Mesodermal cell (in vitro differentiated cells): Measurements from ENCODE around the gene ATXN1.
A peak's percentile ranks its signal among the peaks of the same experiment; 100 is the strongest.
"Not testable (repeated sequence)": the region's sequence is repeated elsewhere in the genome, so short reads cannot be mapped to it uniquely, and the experiment has no call there.

Experiments
- H3K27ac ChIP-seq: 2 replicates; pipeline ENCODE4 v1.7.0; 2013; ENCODE audit warnings: mild to moderate bottlenecking, low read depth, low read length, moderate library complexity; ENCODE audit not compliant: severe bottlenecking
- H3K36me3 ChIP-seq: 2 replicates; pipeline ENCODE4 v1.7.1; 2013; ENCODE audit warnings: mild to moderate bottlenecking, low read length, moderate library complexity; ENCODE audit not compliant: control insufficient read depth, insufficient read depth
- H3K4me1 ChIP-seq: one replicate; pipeline ENCODE4 v1.7.1; 2013; ENCODE audit warnings: mild to moderate bottlenecking, low read length; ENCODE audit not compliant: insufficient read depth, control insufficient read depth, poor library complexity, severe bottlenecking
- H3K4me3 ChIP-seq: 2 replicates; pipeline ENCODE4 v1.7.0; 2013; ENCODE audit warnings: low read length, control low read depth, mild to moderate bottlenecking; ENCODE audit not compliant: insufficient read depth, poor library complexity, severe bottlenecking; ENCODE audit errors: extremely low read depth
- H3K9me3 ChIP-seq: 2 replicates; pipeline ENCODE4 v1.7.1; 2013; ENCODE audit warnings: mild to moderate bottlenecking, low read length, moderate library complexity; ENCODE audit not compliant: control insufficient read depth
- WGBS, 2 experiments: methylation state at CpG; one replicate each; pipeline ENCODE4 v1.1.5; 2013; ENCODE audit warnings: missing lambda C conversion rate in 2 of 2; ENCODE audit not compliant: insufficient coverage in 2 of 2; 5-methylcytosine and 5-hydroxymethylcytosine counted together

ATXN1 gene

DNA sequence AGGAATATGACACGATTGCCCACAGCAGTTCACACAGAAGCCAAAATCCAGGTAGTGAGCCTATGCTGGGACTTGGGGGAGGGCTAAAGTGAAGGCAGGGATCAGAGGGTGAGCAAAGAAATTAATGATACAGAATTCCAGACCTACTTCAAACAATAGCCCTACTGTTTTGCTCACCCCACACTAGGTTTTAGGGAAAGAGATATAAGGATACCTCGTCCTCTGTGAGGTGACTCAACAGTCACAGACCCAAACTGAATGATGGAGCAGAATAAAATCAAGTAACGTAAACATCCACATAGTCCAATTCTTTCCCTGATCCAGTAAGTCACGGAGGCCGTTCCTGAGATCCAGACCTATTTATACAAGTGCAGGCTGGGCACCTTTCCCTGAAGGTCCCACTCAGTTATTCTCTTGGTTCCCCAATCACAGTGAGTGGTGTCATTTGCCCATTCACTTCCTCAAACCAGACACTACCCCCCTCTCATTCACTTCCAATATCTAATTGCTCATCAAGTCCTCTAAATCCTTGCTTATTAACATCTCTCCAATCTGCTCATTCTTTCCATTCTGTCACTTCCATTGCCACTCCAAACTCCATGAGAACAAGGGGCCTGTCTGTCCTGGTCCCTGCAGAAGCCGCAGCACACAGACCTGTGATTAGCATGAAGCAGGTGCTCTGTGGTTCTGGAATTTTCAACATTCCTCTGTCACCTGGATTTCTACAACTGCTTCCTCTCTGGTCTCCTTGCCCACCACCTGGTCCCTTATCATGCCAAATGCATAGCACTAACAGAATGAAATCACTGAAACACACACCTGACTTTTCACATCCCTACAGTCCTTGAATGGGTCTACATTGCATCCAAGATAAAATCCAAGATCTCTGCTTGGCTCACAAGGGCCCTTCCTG lies 55.9 kb downstream of the ATXN1 start:
- Histone ChIP-seq H3K9me3 (no peaks in the 10 kb centered on the region), H3K4me1 (peaks cover 27% of the 10 kb centered on the region), H3K27ac (peak overlapping the region; percentile 80), H3K36me3 (no peaks in the 10 kb centered on the region), H3K4me3 (no peak overlapping the region)
- WGBS, 2 experiments: 93 to 94% methylated on average over 5 of the region's 6 CpGs

DNA sequence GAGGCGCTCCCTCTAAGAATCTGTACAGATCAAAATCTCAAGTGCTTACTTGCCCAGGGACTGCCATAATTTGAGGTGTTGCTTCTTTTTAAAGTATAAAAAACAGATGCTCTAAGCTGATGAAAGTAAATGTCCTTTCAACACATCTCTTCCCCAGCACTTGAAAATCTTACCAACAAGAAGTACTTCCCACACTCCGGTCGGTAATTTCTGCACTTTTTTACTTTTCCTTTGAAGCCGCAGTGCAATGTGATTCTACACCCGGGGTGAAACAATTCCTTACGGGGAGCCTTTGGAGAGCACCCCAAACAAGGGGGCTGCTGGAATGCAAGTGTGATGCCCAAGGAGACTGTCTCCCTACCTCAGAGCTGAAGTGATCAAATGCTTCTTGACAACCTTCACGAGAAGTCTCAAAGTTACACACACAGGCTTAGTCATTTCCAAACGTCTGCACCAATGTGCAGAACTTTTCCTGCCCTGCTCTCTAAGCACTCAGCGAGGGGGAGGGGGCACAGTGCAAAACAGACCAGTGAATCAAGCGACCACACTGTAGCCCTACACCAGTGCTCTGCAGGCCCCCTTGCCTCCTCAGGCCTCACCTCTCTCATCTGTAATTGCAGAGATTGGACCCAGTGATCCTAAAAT lies 56.7 kb downstream of the ATXN1 start:
- H3K27ac ChIP-seq: peak overlapping the region; percentile 80
- WGBS, 2 experiments: 83 to 87% methylated on average over 9 of the region's 10 CpGs
- H3K36me3 ChIP-seq: no peaks in the 10 kb centered on the region
- H3K4me3 ChIP-seq: no peak overlapping the region
- H3K9me3 ChIP-seq: no peaks in the 10 kb centered on the region
- peaks cover 35% of the 10 kb centered on the region for H3K4me1 ChIP-seq

- not testable (repeated sequence) for H3K4me3 ChIP-seq, H3K36me3 ChIP-seq, H3K9me3 ChIP-seq, H3K27ac ChIP-seq
- peaks cover 45% of the 10 kb centered on the region for H3K4me1 ChIP-seq
- no CpG with 5 or more reads among the region's 6 CpGs for WGBS, 2 experiments
Measured at GRCh38 chr6:16702627-16703378, 58.5 kb downstream of the ATXN1 start.

DNA sequence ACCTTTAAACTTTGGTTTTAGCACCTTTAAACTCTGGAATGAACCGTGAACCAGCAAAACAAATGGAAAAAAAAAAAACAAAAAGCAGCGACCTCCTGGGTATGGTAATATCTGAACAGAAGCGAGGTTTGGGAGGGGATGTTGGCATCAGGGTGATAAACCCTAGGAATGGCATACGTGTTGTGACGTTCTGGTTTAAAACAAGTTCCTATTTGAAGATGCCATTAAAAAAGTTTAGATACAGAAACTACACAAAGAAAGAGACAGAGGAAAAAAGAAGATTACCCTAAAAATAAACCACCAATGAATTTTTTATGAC lies 60.4 kb downstream of the ATXN1 start:
- Histone ChIP-seq H3K27ac (peak overlapping the region; percentile 62), H3K36me3 (no peaks in the 10 kb centered on the region), H3K4me3 (no peak overlapping the region), H3K4me1 (peaks cover 52% of the 10 kb centered on the region), H3K9me3 (no peaks in the 10 kb centered on the region)
- 82 to 100% methylated on average over 2 to 3 of the region's 5 CpGs for WGBS, 2 experiments

DNA sequence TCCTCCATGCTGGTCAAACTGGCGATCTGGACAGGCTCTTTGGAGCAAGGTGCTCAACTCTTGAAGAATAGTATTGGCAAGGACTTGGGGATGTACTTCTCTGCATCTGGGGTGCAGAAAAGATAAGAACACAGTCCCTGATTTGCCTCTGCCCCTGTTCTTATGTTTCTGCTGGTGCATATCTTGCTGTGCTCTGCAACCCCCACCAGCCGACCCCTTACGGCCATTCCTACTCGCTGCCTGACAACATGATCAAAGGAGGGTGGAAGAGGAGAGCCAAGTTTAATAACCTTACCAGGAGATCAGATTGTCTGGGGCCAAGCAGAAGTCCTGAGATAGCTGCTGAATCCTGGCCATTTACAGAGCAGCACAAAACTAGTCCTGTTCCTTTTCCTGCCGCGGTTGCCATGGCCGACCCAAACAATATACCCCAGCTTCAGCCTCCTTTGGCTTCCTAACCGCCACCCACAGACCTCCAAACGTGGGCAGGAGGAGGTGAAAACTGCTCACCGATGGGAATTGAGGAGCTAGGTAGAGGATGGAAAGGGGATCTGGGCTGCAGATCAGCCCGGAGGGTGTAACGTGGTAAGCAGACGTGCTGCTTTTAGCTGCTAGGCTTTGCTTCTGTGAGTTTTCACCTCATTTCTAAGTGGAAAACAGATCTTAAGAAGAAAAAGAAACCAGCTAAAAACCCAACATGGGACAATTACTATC lies 60.9 kb downstream of the ATXN1 start:
- WGBS, 2 experiments: 60 to 77% methylated on average over 2 to 3 of the region's 13 CpGs
- Histone ChIP-seq H3K9me3 (no peaks in the 10 kb centered on the region), H3K27ac (peak overlapping the region; percentile 62)

DNA sequence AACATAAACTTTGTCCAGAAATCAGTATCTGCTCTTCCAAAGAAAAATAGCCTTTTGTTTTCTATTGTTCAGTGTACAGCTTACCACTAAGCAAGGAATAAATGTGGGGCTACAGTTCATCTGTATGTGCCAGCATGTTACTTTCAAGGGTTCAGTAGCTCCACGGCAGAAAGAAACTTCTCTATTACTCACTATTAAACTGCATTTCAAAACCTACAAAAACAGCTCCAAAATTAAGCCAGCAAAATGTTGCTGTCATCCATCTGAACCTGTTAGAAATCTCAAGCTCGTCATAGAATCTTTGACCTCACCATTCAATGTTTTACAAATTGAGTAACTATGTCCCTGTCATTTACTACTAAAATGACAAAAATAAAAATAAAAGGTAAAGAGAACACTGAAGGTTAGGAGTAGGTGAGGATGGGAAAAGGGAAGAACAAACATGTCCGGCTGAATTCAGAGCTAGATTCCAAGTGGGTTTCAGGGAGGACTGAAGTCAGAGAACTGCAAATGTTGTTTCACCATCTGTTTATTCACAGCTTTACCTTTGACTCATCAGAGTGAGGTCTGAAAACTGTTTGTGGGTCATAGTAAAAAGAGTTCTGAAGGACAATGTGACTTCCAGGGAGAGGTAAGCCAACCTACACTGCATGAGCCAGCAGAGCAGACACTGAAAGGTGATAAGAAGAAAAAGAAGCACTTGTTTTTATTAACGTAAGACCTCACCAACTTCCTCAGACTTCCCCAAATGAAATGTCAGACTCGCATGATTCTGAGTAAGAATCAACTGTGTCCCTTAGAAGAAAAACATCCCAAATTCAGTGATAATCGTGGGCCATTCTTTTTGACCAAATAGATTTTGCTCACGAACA lies 62.0 kb downstream of the ATXN1 start:
- Histone ChIP-seq H3K36me3 (peaks cover 5% of the 10 kb centered on the region), H3K27ac (peak overlapping the region; percentile 62), H3K4me1 (peaks cover 39% of the 10 kb centered on the region), H3K4me3 (no peak overlapping the region), H3K9me3 (no peaks in the 10 kb centered on the region)
- 72 to 82% methylated on average over 7 of the region's 7 CpGs for WGBS, 2 experiments

More for the DNA sequence above, 60.9 kb downstream of the ATXN1 start:
- Histone ChIP-seq H3K4me3 (no peak overlapping the region), H3K4me1 (peaks cover 50% of the 10 kb centered on the region), H3K36me3 (no peaks in the 10 kb centered on the region)

DNA sequence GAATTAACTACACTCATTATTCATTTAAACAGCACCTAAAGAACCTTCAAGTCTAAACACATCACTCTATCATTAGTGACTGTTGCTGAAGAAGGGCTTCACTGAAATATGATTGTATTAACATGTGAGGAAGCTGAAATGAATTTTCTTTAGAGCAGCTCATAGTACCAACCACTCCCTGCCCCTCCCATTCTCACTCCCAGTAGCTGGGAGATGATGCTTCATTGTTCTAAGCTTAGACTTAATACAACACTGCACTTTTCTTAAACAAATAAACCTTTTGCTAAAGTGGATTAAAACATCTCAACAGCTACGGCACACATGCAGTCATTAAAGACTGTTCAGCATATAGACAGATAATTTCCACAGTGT lies 63.1 kb downstream of the ATXN1 start:
- no peak overlapping the region for H3K27ac ChIP-seq
- no peak overlapping the region for H3K4me3 ChIP-seq
- H3K4me1 ChIP-seq: peaks cover 33% of the 10 kb centered on the region
- no CpG with 5 or more reads among the region's 1 CpG for WGBS, 2 experiments
- H3K9me3 ChIP-seq: no peaks in the 10 kb centered on the region
- H3K36me3 ChIP-seq: peaks cover 5% of the 10 kb centered on the region

GRCh38 chr6:16697437-16698161 lies 63.7 kb downstream of the ATXN1 start:
- Histone ChIP-seq H3K27ac (no peak overlapping the region), H3K4me1 (peaks cover 33% of the 10 kb centered on the region), H3K9me3 (no peaks in the 10 kb centered on the region), H3K4me3 (no peak overlapping the region), H3K36me3 (peaks cover 5% of the 10 kb centered on the region)
- 78 to 88% methylated on average over 4 to 7 of the region's 7 CpGs for WGBS, 2 experiments

DNA sequence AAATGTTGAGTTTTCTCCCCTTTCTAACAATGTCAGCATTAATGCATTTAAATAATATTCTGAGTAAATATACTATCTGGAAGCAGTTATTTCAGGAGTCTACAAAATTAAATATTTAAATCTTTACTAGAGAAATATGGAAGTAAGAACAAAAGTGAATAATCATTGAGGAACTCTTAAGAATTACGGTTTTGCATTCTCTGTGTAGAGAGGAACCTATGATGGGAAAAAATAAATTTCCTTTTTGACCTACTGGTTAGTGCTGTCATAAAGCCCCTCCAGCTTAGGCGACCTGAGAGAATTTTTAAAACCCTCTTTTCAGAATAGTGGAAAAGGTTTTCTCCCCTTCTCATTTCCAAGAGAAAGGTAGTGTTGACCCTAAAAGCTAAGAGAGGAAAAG lies 64.8 kb downstream of the ATXN1 start:
- peaks cover 36% of the 10 kb centered on the region for H3K4me1 ChIP-seq
- WGBS, 2 experiments: 80 to 100% methylated on average over 1 of the region's 2 CpGs
- H3K36me3 ChIP-seq: peaks cover 5% of the 10 kb centered on the region
- H3K27ac ChIP-seq: no peak overlapping the region
- no peak overlapping the region for H3K4me3 ChIP-seq
- H3K9me3 ChIP-seq: no peaks in the 10 kb centered on the region
